Spinal cord (tissue), 10 donors: Measurements from ENCODE around the gene CD2. TPM values are rescaled to one million over a fixed set of nuclear protein-coding genes. Genes with fewer than 3 reads are reported as not detected.

Source experiments
- DNase-seq, 6 donors: peaks; one replicate each; pipeline versions ENCODE4 v3.0.0 to v3.0.0-alpha.2; 2013 to 2015; ENCODE audit warnings: low spot score in 6 of 6, low read depth in 4 of 6
- H3K27ac ChIP-seq: one replicate; pipeline ENCODE4 v1.5.1; 2013; ENCODE audit warnings: low read depth, low read length, control low read depth
- H3K27me3 ChIP-seq: one replicate; pipeline ENCODE4 v1.6.1; 2013; ENCODE audit warnings: low read length; ENCODE audit not compliant: control insufficient read depth, insufficient read depth
- H3K36me3 ChIP-seq: one replicate; pipeline ENCODE4 v1.6.1; 2013; ENCODE audit warnings: low read length; ENCODE audit not compliant: control insufficient read depth, insufficient read depth
- H3K4me1 ChIP-seq: one replicate; pipeline ENCODE4 v1.6.1; 2013; ENCODE audit warnings: low read length; ENCODE audit not compliant: control insufficient read depth, insufficient read depth
- H3K4me3 ChIP-seq: one replicate; pipeline ENCODE4 v1.5.1; 2013; ENCODE audit warnings: low read depth, low read length, control low read depth
- H3K9me3 ChIP-seq: one replicate; pipeline ENCODE4 v1.6.1; 2013; ENCODE audit warnings: low read length; ENCODE audit not compliant: control insufficient read depth, insufficient read depth
- WGBS: methylation state at CpG from one replicate; pipeline ENCODE4 v1.1.5; 2013; ENCODE audit warnings: missing lambda C conversion rate; ENCODE audit not compliant: insufficient coverage; 5-methylcytosine and 5-hydroxymethylcytosine counted together
- polyA plus RNA-seq, 2 donors: library from polyadenylated mRNA; unstranded; fragments of 120-200 nt; gene quantifications; one replicate each; pipeline ENCODE4 v1.2.1, GENCODE V29; 2013; ENCODE audit not compliant: insufficient read length in 2 of 2
- total RNA-seq, 2 donors: library from RNA; depleted of rRNA in 1 of 2; stranded (reverse); fragments of 120-200 nt in 1 of 2; fragments of >200 nt in 1 of 2; gene quantifications; one replicate each; pipeline versions ENCODE4 v1.2.3 to v1.2.4, GENCODE V29; 2013 to 2014
- donor health status: healthy.

Gene CD2
- total and polyA plus RNA-seq, 4 donors = not detected

DNA sequence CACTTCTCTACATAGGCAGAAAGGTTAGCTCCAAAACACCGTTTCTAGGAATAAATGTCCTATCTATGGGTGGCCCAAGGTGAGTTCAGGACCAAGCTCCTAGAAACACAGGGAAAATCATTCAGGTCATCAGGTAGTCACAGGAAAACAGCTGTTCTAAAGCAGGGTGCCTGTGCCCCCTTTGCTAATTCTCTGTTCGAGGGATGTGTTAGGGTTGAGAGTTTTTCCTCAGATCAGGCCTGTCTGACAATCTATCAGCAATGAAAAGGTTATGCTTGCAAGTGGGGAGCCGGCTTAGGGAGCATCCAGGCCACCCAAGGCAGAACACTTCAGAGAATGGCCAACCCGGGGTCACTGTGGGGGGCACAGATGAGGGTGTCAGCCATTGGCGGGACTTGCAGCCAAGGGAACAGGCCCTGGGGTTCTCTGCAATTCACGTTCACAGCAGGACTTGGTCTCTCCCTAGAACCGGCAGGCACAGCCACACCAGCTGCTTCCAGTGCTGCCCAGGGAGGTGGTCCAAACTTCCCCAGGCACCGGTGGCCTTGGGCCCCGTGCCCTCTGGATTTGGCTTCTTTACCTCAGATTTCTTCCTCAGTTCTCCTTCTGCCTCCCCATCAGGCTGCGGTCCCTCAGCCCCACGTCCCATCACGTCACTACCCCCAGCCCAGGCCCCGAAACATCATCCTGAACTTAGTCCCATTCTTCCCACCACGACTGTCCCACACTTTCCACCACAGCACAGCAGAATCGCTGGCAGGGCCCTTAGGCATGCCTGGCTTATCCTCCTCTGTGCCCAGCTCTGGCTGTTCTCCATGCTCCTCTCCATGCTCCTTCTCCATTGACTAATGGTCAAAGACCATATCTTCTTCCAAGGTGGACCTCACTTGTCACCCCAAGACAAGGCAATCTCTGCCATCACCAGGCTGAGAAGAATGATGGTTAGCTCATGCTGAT, 11.0 kb downstream of the CD2 start:
- H3K4me3 ChIP-seq = no peak overlapping the region
- 90% methylated on average over 15 of the region's 15 CpGs for WGBS
- H3K4me1 ChIP-seq = peaks cover 8% of the 10 kb centered on the region
- H3K9me3 ChIP-seq = no peaks in the 10 kb centered on the region
- H3K27me3 ChIP-seq = no peaks in the 10 kb centered on the region
- DNase-seq = no peak
- H3K27ac ChIP-seq = no peak overlapping the region
- no peaks in the 10 kb centered on the region for H3K36me3 ChIP-seq

DNA sequence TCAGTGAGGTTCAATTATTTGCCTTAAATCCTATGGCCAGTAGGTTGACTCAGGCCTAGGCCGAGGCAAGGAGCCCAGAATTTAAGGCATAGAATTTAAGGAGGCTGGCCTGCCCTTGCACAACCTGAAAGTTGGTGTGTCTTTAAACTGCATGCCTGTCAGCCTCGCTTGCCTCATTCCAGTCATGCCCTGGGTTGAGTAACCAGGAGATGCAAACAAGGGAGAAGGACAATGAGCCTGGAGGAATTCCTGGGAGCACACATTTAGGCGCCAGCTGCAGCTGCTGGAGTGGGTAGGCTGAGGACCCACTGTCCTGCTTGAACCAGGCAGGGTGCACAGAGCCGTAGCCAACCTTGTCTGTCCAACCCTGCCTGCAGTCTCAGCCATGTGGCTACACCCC, 11.7 kb downstream of the CD2 start:
- Histone ChIP-seq H3K27me3 (no peaks in the 10 kb centered on the region), H3K9me3 (no peaks in the 10 kb centered on the region), H3K4me1 (peaks cover 8% of the 10 kb centered on the region), H3K36me3 (no peaks in the 10 kb centered on the region), H3K4me3 (no peak overlapping the region), H3K27ac (no peak overlapping the region)
- DNase-seq = no peak
- 94% methylated on average over 4 of the region's 4 CpGs for WGBS

GRCh38 chr1:116766616-116767469, 12.6 kb downstream of the CD2 start:
- no peaks in the 10 kb centered on the region for H3K9me3 ChIP-seq
- no peaks in the 10 kb centered on the region for H3K27me3 ChIP-seq
- H3K36me3 ChIP-seq = no peaks in the 10 kb centered on the region
- peaks cover 8% of the 10 kb centered on the region for H3K4me1 ChIP-seq
- WGBS = 94% methylated on average over 5 of the region's 13 CpGs
- no peak for DNase-seq
- H3K4me3 ChIP-seq = no peak overlapping the region
- H3K27ac ChIP-seq = no peak overlapping the region

GRCh38 chr1:116767782-116768382, 13.7 kb downstream of the CD2 start:
- Histone ChIP-seq H3K4me1 (peaks cover 5% of the 10 kb centered on the region), H3K9me3 (no peaks in the 10 kb centered on the region), H3K4me3 (no peak overlapping the region), H3K27me3 (no peaks in the 10 kb centered on the region), H3K36me3 (no peaks in the 10 kb centered on the region), H3K27ac (no peak overlapping the region)
- 89% methylated on average over 1 of the region's 5 CpGs for WGBS
- no peak for DNase-seq

DNA sequence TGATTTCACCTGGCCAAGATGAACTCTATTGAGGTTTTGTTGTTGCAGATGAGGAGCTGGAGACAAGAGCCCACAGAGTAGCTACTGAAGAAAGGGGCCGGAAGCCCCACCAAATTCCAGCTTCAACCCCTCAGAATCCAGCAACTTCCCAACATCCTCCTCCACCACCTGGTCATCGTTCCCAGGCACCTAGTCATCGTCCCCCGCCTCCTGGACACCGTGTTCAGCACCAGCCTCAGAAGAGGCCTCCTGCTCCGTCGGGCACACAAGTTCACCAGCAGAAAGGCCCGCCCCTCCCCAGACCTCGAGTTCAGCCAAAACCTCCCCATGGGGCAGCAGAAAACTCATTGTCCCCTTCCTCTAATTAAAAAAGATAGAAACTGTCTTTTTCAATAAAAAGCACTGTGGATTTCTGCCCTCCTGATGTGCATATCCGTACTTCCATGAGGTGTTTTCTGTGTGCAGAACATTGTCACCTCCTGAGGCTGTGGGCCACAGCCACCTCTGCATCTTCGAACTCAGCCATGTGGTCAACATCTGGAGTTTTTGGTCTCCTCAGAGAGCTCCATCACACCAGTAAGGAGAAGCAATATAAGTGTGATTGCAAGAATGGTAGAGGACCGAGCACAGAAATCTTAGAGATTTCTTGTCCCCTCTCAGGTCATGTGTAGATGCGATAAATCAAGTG, 14.3 kb downstream of the CD2 start:
- Histone ChIP-seq H3K27ac (no peak overlapping the region), H3K27me3 (no peaks in the 10 kb centered on the region), H3K4me3 (no peak overlapping the region), H3K36me3 (no peaks in the 10 kb centered on the region), H3K9me3 (no peaks in the 10 kb centered on the region), H3K4me1 (no peaks in the 10 kb centered on the region)
- 93% methylated on average over 13 of the region's 13 CpGs for WGBS
- no peak for DNase-seq

GRCh38 chr1:116769104-116769452, 14.8 kb downstream of the CD2 start:
- Histone ChIP-seq H3K4me1 (no peaks in the 10 kb centered on the region), H3K27ac (no peak overlapping the region), H3K4me3 (no peak overlapping the region), H3K27me3 (no peaks in the 10 kb centered on the region), H3K36me3 (no peaks in the 10 kb centered on the region), H3K9me3 (no peaks in the 10 kb centered on the region)
- no peak for DNase-seq
- 81% methylated on average over 6 of the region's 6 CpGs for WGBS

DNA sequence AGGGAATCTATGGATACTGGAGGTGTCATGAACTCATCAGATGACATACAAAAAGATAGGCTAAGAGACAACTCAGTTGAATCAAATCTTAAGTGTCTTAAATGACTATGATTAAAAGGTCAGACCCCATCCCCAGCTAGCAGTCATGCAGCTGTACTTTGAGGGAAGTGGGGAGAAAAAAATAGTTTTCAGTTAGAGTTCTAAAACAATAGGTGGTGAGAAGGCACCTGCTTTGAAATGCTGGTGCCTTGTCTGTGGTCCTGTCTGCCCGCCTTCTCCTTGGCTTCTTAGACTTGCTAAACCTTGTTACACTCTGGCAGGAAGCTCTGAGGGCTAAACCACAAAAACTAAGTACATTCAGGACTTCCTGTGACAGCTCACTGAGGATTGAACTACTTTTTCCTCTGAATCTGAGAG, 15.3 kb downstream of the CD2 start:
- no peaks in the 10 kb centered on the region for H3K27me3 ChIP-seq
- H3K27ac ChIP-seq = no peak overlapping the region
- no peak for DNase-seq
- H3K36me3 ChIP-seq = no peaks in the 10 kb centered on the region
- WGBS = 83% methylated on average over 1 of the region's 1 CpG
- H3K9me3 ChIP-seq = no peaks in the 10 kb centered on the region
- no peak overlapping the region for H3K4me3 ChIP-seq
- no peaks in the 10 kb centered on the region for H3K4me1 ChIP-seq

GRCh38 chr1:116769994-116770393, 15.8 kb downstream of the CD2 start:
- Histone ChIP-seq H3K36me3 (no peaks in the 10 kb centered on the region), H3K27me3 (no peaks in the 10 kb centered on the region), H3K27ac (no peak overlapping the region), H3K4me3 (no peak overlapping the region), H3K9me3 (no peaks in the 10 kb centered on the region), H3K4me1 (no peaks in the 10 kb centered on the region)
- no peak for DNase-seq
- 94% methylated on average over 2 of the region's 9 CpGs for WGBS

DNA sequence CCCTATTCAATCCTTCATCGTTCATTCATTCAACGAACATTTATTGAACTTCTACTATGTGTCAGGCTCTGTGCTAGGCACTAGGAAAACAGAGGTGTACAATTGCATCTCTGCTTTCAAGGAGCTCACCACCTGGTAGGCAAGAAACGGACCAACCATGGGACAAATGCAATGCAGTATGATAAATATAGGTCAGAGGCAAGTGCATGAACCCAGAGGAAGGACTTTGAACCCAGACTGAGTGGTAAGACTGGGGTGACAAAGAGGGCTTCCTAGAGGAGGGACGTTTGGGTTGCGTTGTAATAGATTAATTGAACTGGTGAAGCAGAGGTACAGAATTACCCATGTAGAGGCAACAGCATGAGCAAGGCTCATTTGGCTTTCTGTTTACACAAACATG, 16.4 kb downstream of the CD2 start:
- Histone ChIP-seq H3K36me3 (no peaks in the 10 kb centered on the region), H3K27ac (no peak overlapping the region), H3K4me1 (no peaks in the 10 kb centered on the region), H3K9me3 (no peaks in the 10 kb centered on the region), H3K4me3 (no peak overlapping the region), H3K27me3 (no peaks in the 10 kb centered on the region)
- 86% methylated on average over 3 of the region's 5 CpGs for WGBS
- DNase-seq = no peak
